ENCODE data around the gene GALNS.

DNA sequence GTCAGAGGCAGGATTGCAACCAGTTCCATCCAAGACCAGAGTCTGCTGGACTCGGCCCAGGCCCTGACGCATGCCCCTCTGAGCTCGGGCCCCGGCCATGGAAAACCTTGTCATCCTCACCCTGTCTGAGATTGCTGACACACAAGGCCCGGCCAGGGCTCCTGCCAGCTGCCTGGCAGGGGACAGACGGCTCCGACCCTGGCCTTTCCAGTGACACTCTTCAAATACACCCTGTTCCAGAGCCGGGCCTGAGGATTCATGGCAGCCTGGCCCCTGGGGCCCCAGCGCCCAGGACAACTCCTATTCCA, 12.9 kb upstream of the GALNS start:
- TF ChIP-seq, protein P1, sequence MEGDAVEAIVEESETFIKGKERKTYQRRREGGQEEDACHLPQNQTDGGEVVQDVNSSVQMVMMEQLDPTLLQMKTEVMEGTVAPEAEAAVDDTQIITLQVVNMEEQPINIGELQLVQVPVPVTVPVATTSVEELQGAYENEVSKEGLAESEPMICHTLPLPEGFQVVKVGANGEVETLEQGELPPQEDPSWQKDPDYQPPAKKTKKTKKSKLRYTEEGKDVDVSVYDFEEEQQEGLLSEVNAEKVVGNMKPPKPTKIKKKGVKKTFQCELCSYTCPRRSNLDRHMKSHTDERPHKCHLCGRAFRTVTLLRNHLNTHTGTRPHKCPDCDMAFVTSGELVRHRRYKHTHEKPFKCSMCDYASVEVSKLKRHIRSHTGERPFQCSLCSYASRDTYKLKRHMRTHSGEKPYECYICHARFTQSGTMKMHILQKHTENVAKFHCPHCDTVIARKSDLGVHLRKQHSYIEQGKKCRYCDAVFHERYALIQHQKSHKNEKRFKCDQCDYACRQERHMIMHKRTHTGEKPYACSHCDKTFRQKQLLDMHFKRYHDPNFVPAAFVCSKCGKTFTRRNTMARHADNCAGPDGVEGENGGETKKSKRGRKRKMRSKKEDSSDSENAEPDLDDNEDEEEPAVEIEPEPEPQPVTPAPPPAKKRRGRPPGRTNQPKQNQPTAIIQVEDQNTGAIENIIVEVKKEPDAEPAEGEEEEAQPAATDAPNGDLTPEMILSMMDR (IDR thresholded peaks at IDR 0.05), result no peak
- TF ChIP-seq POLR2A (IDR thresholded peaks at IDR 0.05), result no peak

Measured in heart left ventricle (tissue), 13 donors.